ENCODE results near the gene CLVS2.

Gene CLVS2

DNA sequence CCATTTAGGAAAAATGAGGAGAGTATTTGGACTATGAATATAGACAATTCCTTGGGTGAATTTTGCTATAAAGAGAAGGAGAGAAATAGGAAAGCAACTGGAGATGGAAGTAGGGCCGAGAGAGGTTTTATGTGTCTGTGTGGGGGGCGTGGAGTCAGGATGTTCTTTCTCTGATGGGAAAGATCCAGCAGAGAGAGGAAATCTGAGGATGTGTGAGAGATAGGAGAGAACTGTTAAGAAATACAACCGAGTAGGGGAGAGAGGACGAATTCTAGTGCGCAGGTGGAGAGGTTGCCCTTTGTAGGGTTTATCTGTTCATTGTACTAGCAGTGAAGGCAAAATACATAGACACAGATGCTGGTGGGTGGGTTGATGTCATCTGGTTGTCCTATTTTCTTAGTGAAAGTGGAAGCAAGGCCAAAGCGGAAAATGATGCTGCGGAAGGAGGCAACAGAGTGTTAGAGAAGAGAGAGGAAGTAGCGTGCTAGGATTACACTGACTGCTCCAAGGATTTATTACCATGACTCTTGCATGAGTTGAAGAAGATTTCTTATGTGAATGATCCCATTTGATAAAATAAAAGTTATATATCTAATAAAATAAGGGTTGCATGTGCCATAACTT, 57.7 kb downstream of the CLVS2 start:
- Histone ChIP-seq H2AK5ac (ENCODE audit: low read depth, low read length) (no peak overlapping the region), H3K27ac (replicated peaks; ENCODE audit: low read length) (no peak overlapping the region), H3K36me3 (replicated peaks in 1 of 2; ENCODE audit: control insufficient read depth in 2 of 2, insufficient read depth in 2 of 2, low read length in 2 of 2) (no peaks in the 10 kb centered on the region), H3K27me3 (ENCODE audit: control insufficient read depth in 3 of 3, insufficient read depth in 3 of 3, low read depth in 1 of 3, low read length in 3 of 3) (no peaks in the 10 kb centered on the region), H3K9me3 (replicated peaks in 1 of 2; ENCODE audit: control insufficient read depth in 2 of 2, insufficient read depth in 1 of 2, low read depth in 1 of 2, low read length in 2 of 2) (no peaks in the 10 kb centered on the region), H2BK5ac (ENCODE audit: low read length) (no peak overlapping the region), H3K79me1 (ENCODE audit: low read depth, low read length) (no peaks in the 10 kb centered on the region), H3K23ac (ENCODE audit: low read depth, low read length, poor library complexity) (no peak overlapping the region), H4K8ac (ENCODE audit: low read depth, low read length) (no peak overlapping the region), H2BK120ac (ENCODE audit: low read depth, low read length) (no peak overlapping the region), H3K4ac (ENCODE audit: low read length) (no peak overlapping the region), H2BK12ac (ENCODE audit: low read length) (no peak overlapping the region), H4K91ac (ENCODE audit: low read depth, low read length, poor library complexity) (no peak overlapping the region), H2BK15ac (ENCODE audit: low read length) (no peak overlapping the region), H3K14ac (ENCODE audit: low read length) (no peak overlapping the region), H3K4me1 (ENCODE audit: control insufficient read depth in 2 of 2, insufficient read depth in 1 of 2, low read depth in 1 of 2, low read length in 2 of 2) (no peaks in the 10 kb centered on the region), H3K4me2 (ENCODE audit: insufficient read depth, low read length, poor library complexity, severe bottlenecking) (no peak overlapping the region), H3K4me3 (ENCODE audit: low read length in 2 of 2) (no peak overlapping the region), H3K9ac (ENCODE audit: low read depth, low read length, poor library complexity) (no peak overlapping the region), H3K18ac (ENCODE audit: low read length) (no peak overlapping the region), H2AFZ (ENCODE audit: low read length) (no peak overlapping the region)
- no CpG with 5 or more reads among the region's 8 CpGs for WGBS, 2 donors (ENCODE audit: extremely low coverage in 2 of 2, insufficient read length in 2 of 2, insufficient replicate concordance in 1 of 2)
- DNase-seq (ENCODE audit: low spot score): no peak

- Histone ChIP-seq H3K79me1 (ENCODE audit: low read depth, low read length) (no peaks in the 10 kb centered on the region), H3K27me3 (ENCODE audit: control insufficient read depth in 3 of 3, insufficient read depth in 3 of 3, low read depth in 1 of 3, low read length in 3 of 3) (no peaks in the 10 kb centered on the region), H3K4ac (ENCODE audit: low read length) (no peak overlapping the region), H3K18ac (ENCODE audit: low read length) (no peak overlapping the region), H2AFZ (ENCODE audit: low read length) (no peak overlapping the region), H3K23ac (ENCODE audit: low read depth, low read length, poor library complexity) (no peak overlapping the region), H3K36me3 (replicated peaks in 1 of 2; ENCODE audit: control insufficient read depth in 2 of 2, insufficient read depth in 2 of 2, low read length in 2 of 2) (no peaks in the 10 kb centered on the region), H4K8ac (ENCODE audit: low read depth, low read length) (no peak overlapping the region), H2BK12ac (ENCODE audit: low read length) (no peak overlapping the region), H4K91ac (ENCODE audit: low read depth, low read length, poor library complexity) (no peak overlapping the region), H3K4me2 (ENCODE audit: insufficient read depth, low read length, poor library complexity, severe bottlenecking) (no peak overlapping the region), H2BK15ac (ENCODE audit: low read length) (no peak overlapping the region), H2BK5ac (ENCODE audit: low read length) (no peak overlapping the region), H3K14ac (ENCODE audit: low read length) (no peak overlapping the region), H3K4me3 (ENCODE audit: low read length in 2 of 2) (no peak overlapping the region), H2AK5ac (ENCODE audit: low read depth, low read length) (no peak overlapping the region), H3K27ac (replicated peaks; ENCODE audit: low read length) (no peak overlapping the region), H2BK120ac (ENCODE audit: low read depth, low read length) (no peak overlapping the region), H3K4me1 (ENCODE audit: control insufficient read depth in 2 of 2, insufficient read depth in 1 of 2, low read depth in 1 of 2, low read length in 2 of 2) (no peaks in the 10 kb centered on the region), H3K9me3 (replicated peaks in 1 of 2; ENCODE audit: control insufficient read depth in 2 of 2, insufficient read depth in 1 of 2, low read depth in 1 of 2, low read length in 2 of 2) (no peaks in the 10 kb centered on the region), H3K9ac (ENCODE audit: low read depth, low read length, poor library complexity) (no peak overlapping the region)
- no CpG with 5 or more reads among the region's 1 CpG for WGBS, 2 donors (ENCODE audit: extremely low coverage in 2 of 2, insufficient read length in 2 of 2, insufficient replicate concordance in 1 of 2)
- no peak for DNase-seq (ENCODE audit: low spot score)
These were observed 59.2 kb downstream of the CLVS2 start for GRCh38 chr6:123055256-123055655.

- H3K36me3 ChIP-seq (replicated peaks in 1 of 2; ENCODE audit: control insufficient read depth in 2 of 2, insufficient read depth in 2 of 2, low read length in 2 of 2): no peaks in the 10 kb centered on the region
- H2BK15ac ChIP-seq (ENCODE audit: low read length): no peak overlapping the region
- peaks cover 0 to 4% of the 10 kb centered on the region in 2 donors for H3K4me1 ChIP-seq (ENCODE audit: control insufficient read depth in 2 of 2, insufficient read depth in 1 of 2, low read depth in 1 of 2, low read length in 2 of 2)
- H3K14ac ChIP-seq (ENCODE audit: low read length): no peak overlapping the region
- H3K27me3 ChIP-seq (ENCODE audit: control insufficient read depth in 3 of 3, insufficient read depth in 3 of 3, low read depth in 1 of 3, low read length in 3 of 3): no peaks in the 10 kb centered on the region
- H2BK12ac ChIP-seq (ENCODE audit: low read length): no peak overlapping the region
- H4K8ac ChIP-seq (ENCODE audit: low read depth, low read length): no peak overlapping the region
- H3K23ac ChIP-seq (ENCODE audit: low read depth, low read length, poor library complexity): no peak overlapping the region
- H3K4me3 ChIP-seq (ENCODE audit: low read length in 2 of 2): no peak overlapping the region
- H4K91ac ChIP-seq (ENCODE audit: low read depth, low read length, poor library complexity): no peak overlapping the region
- no peak overlapping the region for H3K9ac ChIP-seq (ENCODE audit: low read depth, low read length, poor library complexity)
- no peak overlapping the region for H3K4ac ChIP-seq (ENCODE audit: low read length)
- WGBS, 2 donors (ENCODE audit: extremely low coverage in 2 of 2, insufficient read length in 2 of 2, insufficient replicate concordance in 1 of 2): no CpG with 5 or more reads among the region's 1 CpG
- no peaks in the 10 kb centered on the region for H3K9me3 ChIP-seq (replicated peaks in 1 of 2; ENCODE audit: control insufficient read depth in 2 of 2, insufficient read depth in 1 of 2, low read depth in 1 of 2, low read length in 2 of 2)
- no peak overlapping the region for H3K18ac ChIP-seq (ENCODE audit: low read length)
- peak; percentile 37 for DNase-seq (ENCODE audit: low spot score)
- peak overlapping the region; percentile 11 for H3K4me2 ChIP-seq (ENCODE audit: insufficient read depth, low read length, poor library complexity, severe bottlenecking)
- H2BK5ac ChIP-seq (ENCODE audit: low read length): no peak overlapping the region
- H3K27ac ChIP-seq (replicated peaks; ENCODE audit: low read length): no peak overlapping the region
- no peak overlapping the region for H2BK120ac ChIP-seq (ENCODE audit: low read depth, low read length)
- no peaks in the 10 kb centered on the region for H3K79me1 ChIP-seq (ENCODE audit: low read depth, low read length)
- no peak overlapping the region for H2AK5ac ChIP-seq (ENCODE audit: low read depth, low read length)
- H2AFZ ChIP-seq (ENCODE audit: low read length): peak overlapping the region; percentile 86
These were observed 66.6 kb downstream of the CLVS2 start for GRCh38 chr6:123062670-123063069.

DNA sequence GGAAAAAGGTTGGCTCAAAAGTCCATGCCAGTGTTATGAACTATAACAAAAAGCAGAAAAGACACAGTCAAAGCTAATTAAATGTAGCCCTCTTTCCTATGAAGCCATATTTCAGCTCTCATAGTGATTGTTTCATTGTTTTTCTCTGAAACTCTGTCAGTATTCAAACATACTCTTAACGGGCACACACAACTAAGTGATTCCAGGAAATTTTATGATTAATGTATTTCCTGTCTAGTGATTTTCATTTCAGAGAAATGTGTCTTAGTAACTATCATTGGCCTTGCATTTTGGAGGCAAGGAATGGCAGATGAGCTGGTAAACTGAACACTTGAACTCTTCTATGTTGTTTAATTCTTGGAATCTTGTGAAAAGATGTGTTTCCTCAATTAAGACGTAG, 68.0 kb downstream of the CLVS2 start:
- no CpG with 5 or more reads among the region's 2 CpGs for WGBS, 2 donors (ENCODE audit: extremely low coverage in 2 of 2, insufficient read length in 2 of 2, insufficient replicate concordance in 1 of 2)
- H4K91ac ChIP-seq (ENCODE audit: low read depth, low read length, poor library complexity): no peak overlapping the region
- no peak overlapping the region for H2BK120ac ChIP-seq (ENCODE audit: low read depth, low read length)
- no peak overlapping the region for H3K9ac ChIP-seq (ENCODE audit: low read depth, low read length, poor library complexity)
- H3K4ac ChIP-seq (ENCODE audit: low read length): no peak overlapping the region
- H2BK5ac ChIP-seq (ENCODE audit: low read length): no peak overlapping the region
- H3K23ac ChIP-seq (ENCODE audit: low read depth, low read length, poor library complexity): no peak overlapping the region
- no peak overlapping the region for H2BK15ac ChIP-seq (ENCODE audit: low read length)
- no peak for DNase-seq (ENCODE audit: low spot score)
- no peak overlapping the region for H2AK5ac ChIP-seq (ENCODE audit: low read depth, low read length)
- H3K79me1 ChIP-seq (ENCODE audit: low read depth, low read length): no peaks in the 10 kb centered on the region
- H3K4me3 ChIP-seq (ENCODE audit: low read length in 2 of 2): no peak overlapping the region
- H4K8ac ChIP-seq (ENCODE audit: low read depth, low read length): no peak overlapping the region
- no peak overlapping the region for H3K18ac ChIP-seq (ENCODE audit: low read length)
- H3K9me3 ChIP-seq (replicated peaks in 1 of 2; ENCODE audit: control insufficient read depth in 2 of 2, insufficient read depth in 1 of 2, low read depth in 1 of 2, low read length in 2 of 2): no peaks in the 10 kb centered on the region
- H2AFZ ChIP-seq (ENCODE audit: low read length): no peak overlapping the region
- H3K27me3 ChIP-seq (ENCODE audit: control insufficient read depth in 3 of 3, insufficient read depth in 3 of 3, low read depth in 1 of 3, low read length in 3 of 3): no peaks in the 10 kb centered on the region
- peaks cover 0 to 4% of the 10 kb centered on the region in 2 donors for H3K4me1 ChIP-seq (ENCODE audit: control insufficient read depth in 2 of 2, insufficient read depth in 1 of 2, low read depth in 1 of 2, low read length in 2 of 2)
- H3K14ac ChIP-seq (ENCODE audit: low read length): no peak overlapping the region
- H3K27ac ChIP-seq (replicated peaks; ENCODE audit: low read length): no peak overlapping the region
- H3K36me3 ChIP-seq (replicated peaks in 1 of 2; ENCODE audit: control insufficient read depth in 2 of 2, insufficient read depth in 2 of 2, low read length in 2 of 2): no peaks in the 10 kb centered on the region
- no peak overlapping the region for H2BK12ac ChIP-seq (ENCODE audit: low read length)
- H3K4me2 ChIP-seq (ENCODE audit: insufficient read depth, low read length, poor library complexity, severe bottlenecking): no peak overlapping the region

Data from neuronal stem cell (in vitro differentiated cells).